ENCODE measurements around the gene LPAR5.

GRCh38 chr12:6612652-6613014 is 23.1 kb downstream of the LPAR5 start:
- TF ChIP-seq CTCF (conservative IDR thresholded peaks at IDR 0.05; ENCODE audit: low read length) (no peak), EZH2phosphoT487 (IDR thresholded peaks at IDR 0.05; ENCODE audit: borderline replicate concordance) (no peak)

Measured in Loucy (cell line).